ENCODE results near the gene AKIP1. TPM values are rescaled to one million over a fixed set of nuclear protein-coding genes. Genes with fewer than 3 reads are reported as not detected.

AKIP1 gene
- polyA plus RNA-seq, 3 donors = 8.7 to 18.9 (median 18.7) TPM

GRCh38 chr11:8865304-8865703, 45.7 kb upstream of the AKIP1 start:
- H2AFZ ChIP-seq (ENCODE audit: insufficient read depth, low read depth, low read length, poor library complexity, severe bottlenecking) = no peak overlapping the region

GRCh38 chr11:8867035-8867434, 44.0 kb upstream of the AKIP1 start:
- WGBS (ENCODE audit: insufficient coverage) = 40% methylated on average over 2 of the region's 6 CpGs
- no peak overlapping the region for H3K27ac Mint-ChIP-seq
- H3K27me3 Mint-ChIP-seq (ENCODE audit: low read depth in 3 of 3) = peaks cover 28 to 48% (median 41%) of the 10 kb centered on the region in 3 donors
- DNase-seq = no peak
- intact Hi-C loops (cut with micrococcal nuclease) = no loop called here
- Histone ChIP-seq H3K27ac (ENCODE audit: low read depth in 1 of 2, low read length in 2 of 2) (no peak overlapping the region), H3K4me1 (ENCODE audit: control insufficient read depth in 1 of 2, insufficient read depth in 2 of 2, low read length in 2 of 2) (peaks cover 2 to 10% of the 10 kb centered on the region in 2 donors), H2AFZ (ENCODE audit: insufficient read depth, low read depth, low read length, poor library complexity, severe bottlenecking) (no peak overlapping the region), H3K36me3 (replicated peaks in 1 of 2; ENCODE audit: control insufficient read depth in 1 of 2, insufficient read depth in 2 of 2, low read length in 2 of 2) (no peaks in the 10 kb centered on the region), H3K79me2 (ENCODE audit: insufficient read depth, low read length) (no peaks in the 10 kb centered on the region), H3K27me3 (ENCODE audit: control insufficient read depth in 2 of 2, insufficient read depth in 2 of 2, low read length in 2 of 2) (peaks cover 28 to 41% of the 10 kb centered on the region in 2 donors), H4K20me1 (ENCODE audit: insufficient read depth, low read length) (no peaks in the 10 kb centered on the region), H3K9me3 (replicated peaks in 1 of 2; ENCODE audit: control insufficient read depth in 1 of 2, insufficient read depth in 1 of 2, low read length in 2 of 2) (no peaks in the 10 kb centered on the region), H3K4me2 (replicated peaks; ENCODE audit: extremely low read depth, low read length, poor library complexity, severe bottlenecking) (no peak overlapping the region), H3K4me3 (replicated peaks in 1 of 3; ENCODE audit: low read depth in 2 of 3, low read length in 3 of 3) (no peak overlapping the region), H3K9ac (ENCODE audit: insufficient read depth, low read length, poor library complexity, severe bottlenecking) (no peak overlapping the region)
- peaks cover 0 to 5% (median 3%) of the 10 kb centered on the region in 7 donors for H3K9me3 Mint-ChIP-seq
- no peak overlapping the region for H3K4me3 Mint-ChIP-seq
- H3K4me1 Mint-ChIP-seq = peaks cover 9% of the 10 kb centered on the region
- peaks cover 0 to 3% of the 10 kb centered on the region in 2 donors for H3K36me3 Mint-ChIP-seq
- TF ChIP-seq CTCF (IDR thresholded peaks at IDR 0.05) = no peak

More at GRCh38 chr11:8865304-8865703, 45.7 kb upstream of the AKIP1 start:
- Histone ChIP-seq H3K9ac (ENCODE audit: insufficient read depth, low read length, poor library complexity, severe bottlenecking) (no peak overlapping the region), H3K4me2 (replicated peaks; ENCODE audit: extremely low read depth, low read length, poor library complexity, severe bottlenecking) (no peak overlapping the region), H3K4me1 (ENCODE audit: control insufficient read depth in 1 of 2, insufficient read depth in 2 of 2, low read length in 2 of 2) (peaks cover 0 to under 1% of the 10 kb centered on the region in 2 donors), H3K36me3 (replicated peaks in 1 of 2; ENCODE audit: control insufficient read depth in 1 of 2, insufficient read depth in 2 of 2, low read length in 2 of 2) (no peaks in the 10 kb centered on the region), H3K27me3 (ENCODE audit: control insufficient read depth in 2 of 2, insufficient read depth in 2 of 2, low read length in 2 of 2) (peaks cover 12 to 25% of the 10 kb centered on the region in 2 donors), H3K27ac (ENCODE audit: low read depth in 1 of 2, low read length in 2 of 2) (no peak overlapping the region), H4K20me1 (ENCODE audit: insufficient read depth, low read length) (no peaks in the 10 kb centered on the region), H3K79me2 (ENCODE audit: insufficient read depth, low read length) (no peaks in the 10 kb centered on the region), H3K9me3 (replicated peaks in 1 of 2; ENCODE audit: control insufficient read depth in 1 of 2, insufficient read depth in 1 of 2, low read length in 2 of 2) (no peaks in the 10 kb centered on the region), H3K4me3 (replicated peaks in 1 of 3; ENCODE audit: low read depth in 2 of 3, low read length in 3 of 3) (no peak overlapping the region)
- Mint-ChIP-seq H3K9me3 (peaks cover 0 to 1% (median under 1%) of the 10 kb centered on the region in 7 donors), H3K4me1 (peaks cover 3% of the 10 kb centered on the region), H3K27ac (no peak overlapping the region), H3K4me3 (no peak overlapping the region), H3K36me3 (no peaks in the 10 kb centered on the region), H3K27me3 (ENCODE audit: low read depth in 3 of 3) (peaks cover 15 to 35% (median 27%) of the 10 kb centered on the region in 3 donors)
- no peak for DNase-seq
- intact Hi-C loops (cut with micrococcal nuclease) = no loop called here
- TF ChIP-seq CTCF (IDR thresholded peaks at IDR 0.05) = no peak

Measured in CD14-positive monocyte (primary cell).